HG02623 (cell line): Measurements from ENCODE around the gene SNX1.

ENCODE experiments used
- ATAC-seq: cut with Tn5 transposase; IDR thresholded peaks from one replicate; pipeline ENCODE4 v1.9.1; 2021; ENCODE audit warnings: moderate library complexity; ENCODE audit not compliant: unreplicated experiment

The SNX1 gene

GRCh38 chr15:64144565-64145281 is 48.9 kb downstream of the SNX1 start:
- ATAC-seq = peak; percentile 63

- ATAC-seq = no peak
These were observed 50.3 kb downstream of the SNX1 start for GRCh38 chr15:64146041-64146440.

GRCh38 chr15:64146520-64146884 is 50.7 kb downstream of the SNX1 start:
- no peak for ATAC-seq

GRCh38 chr15:64146885-64147681 is 51.3 kb downstream of the SNX1 start:
- no peak for ATAC-seq

- ATAC-seq = no peak
These were observed 52.4 kb downstream of the SNX1 start for GRCh38 chr15:64148168-64148567.

GRCh38 chr15:64148581-64148980 is 52.8 kb downstream of the SNX1 start:
- ATAC-seq = no peak

- ATAC-seq = no peak
These were observed 53.6 kb downstream of the SNX1 start for GRCh38 chr15:64149424-64149823.

GRCh38 chr15:64149893-64150578 is 54.3 kb downstream of the SNX1 start:
- no peak for ATAC-seq

GRCh38 chr15:64151727-64152506 is 56.1 kb downstream of the SNX1 start, which contains the start of gene SNX22:
SNX22 (plus strand) TSS chr15:64151731; CDS start chr15:64151776, 45 bp downstream.
- peak; percentile 19 for ATAC-seq

- ATAC-seq = peak; percentile 3
These were observed 57.0 kb downstream of the SNX1 start for GRCh38 chr15:64152507-64153387.

GRCh38 chr15:64153480-64154367 is 57.9 kb downstream of the SNX1 start:
- peak; percentile 52 for ATAC-seq

GRCh38 chr15:64155802-64156651 is 60.2 kb downstream of the SNX1 start:
- no peak for ATAC-seq

GRCh38 chr15:64156652-64157331 is 61.0 kb downstream of the SNX1 start:
- ATAC-seq = no peak

GRCh38 chr15:64157599-64158125 is 61.9 kb downstream of the SNX1 start:
- ATAC-seq = no peak

GRCh38 chr15:64158363-64159134 is 62.8 kb downstream of the SNX1 start:
- ATAC-seq = no peak

GRCh38 chr15:64161688-64162477 is 66.1 kb downstream of the SNX1 start:
- no peak for ATAC-seq
